Measurements from ENCODE around the gene PRDM8.

GRCh38 chr4:80207172-80207583 lies 9.9 kb downstream of the PRDM8 start:
- TF ChIP-seq CTCF (IDR thresholded peaks at IDR 0.05 in 8 of 11, conservative IDR thresholded peaks at IDR 0.05 in 3 of 11) (no peak), POLR2AphosphoS5 (IDR thresholded peaks at IDR 0.05) (no peak), POLR2A (IDR thresholded peaks at IDR 0.05) (no peak)

Data from spleen (tissue), 7 donors.